ENCODE data around the gene CAGE1. TPM values are rescaled to one million over a fixed set of nuclear protein-coding genes. Genes with fewer than 3 reads are reported as not detected.

Gene CAGE1
- total RNA-seq, 1 donor from 2014 or later, result not detected

DNA sequence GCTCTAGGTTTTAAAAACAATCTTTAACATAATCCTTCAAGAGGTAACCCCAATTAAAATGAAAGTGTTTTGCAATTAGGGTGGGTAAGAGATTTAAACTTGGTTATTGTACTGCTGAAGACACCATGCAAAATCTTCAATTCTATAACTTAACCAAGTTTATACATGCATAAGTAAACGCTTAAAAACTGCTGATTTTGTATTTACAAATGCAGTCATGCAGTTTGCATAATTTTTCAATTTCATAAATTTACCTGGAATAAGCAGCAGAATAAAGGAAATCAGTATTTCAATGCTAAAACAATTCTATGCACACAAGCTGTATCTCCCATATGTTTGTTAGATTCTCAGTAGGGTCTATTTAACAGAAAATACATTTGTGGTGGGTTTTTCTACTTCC is 99.5 kb downstream of the CAGE1 start:
- DNase-seq (ENCODE audit: low spot score in 2 of 2), result no peak
- Histone ChIP-seq H3K4me3 (no peak overlapping the region), H3K27me3 (no peaks in the 10 kb centered on the region), H3K36me3 (peaks cover 40 to 89% of the 10 kb centered on the region in 2 donors), H3K4me1 (no peaks in the 10 kb centered on the region), H3K9me3 (no peaks in the 10 kb centered on the region), H3K27ac (no peak overlapping the region)
- intact Hi-C loops (cut with DNase I), result no loop called here
- TF ChIP-seq, protein P1, sequence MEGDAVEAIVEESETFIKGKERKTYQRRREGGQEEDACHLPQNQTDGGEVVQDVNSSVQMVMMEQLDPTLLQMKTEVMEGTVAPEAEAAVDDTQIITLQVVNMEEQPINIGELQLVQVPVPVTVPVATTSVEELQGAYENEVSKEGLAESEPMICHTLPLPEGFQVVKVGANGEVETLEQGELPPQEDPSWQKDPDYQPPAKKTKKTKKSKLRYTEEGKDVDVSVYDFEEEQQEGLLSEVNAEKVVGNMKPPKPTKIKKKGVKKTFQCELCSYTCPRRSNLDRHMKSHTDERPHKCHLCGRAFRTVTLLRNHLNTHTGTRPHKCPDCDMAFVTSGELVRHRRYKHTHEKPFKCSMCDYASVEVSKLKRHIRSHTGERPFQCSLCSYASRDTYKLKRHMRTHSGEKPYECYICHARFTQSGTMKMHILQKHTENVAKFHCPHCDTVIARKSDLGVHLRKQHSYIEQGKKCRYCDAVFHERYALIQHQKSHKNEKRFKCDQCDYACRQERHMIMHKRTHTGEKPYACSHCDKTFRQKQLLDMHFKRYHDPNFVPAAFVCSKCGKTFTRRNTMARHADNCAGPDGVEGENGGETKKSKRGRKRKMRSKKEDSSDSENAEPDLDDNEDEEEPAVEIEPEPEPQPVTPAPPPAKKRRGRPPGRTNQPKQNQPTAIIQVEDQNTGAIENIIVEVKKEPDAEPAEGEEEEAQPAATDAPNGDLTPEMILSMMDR (IDR thresholded peaks at IDR 0.05), result no peak

DNA sequence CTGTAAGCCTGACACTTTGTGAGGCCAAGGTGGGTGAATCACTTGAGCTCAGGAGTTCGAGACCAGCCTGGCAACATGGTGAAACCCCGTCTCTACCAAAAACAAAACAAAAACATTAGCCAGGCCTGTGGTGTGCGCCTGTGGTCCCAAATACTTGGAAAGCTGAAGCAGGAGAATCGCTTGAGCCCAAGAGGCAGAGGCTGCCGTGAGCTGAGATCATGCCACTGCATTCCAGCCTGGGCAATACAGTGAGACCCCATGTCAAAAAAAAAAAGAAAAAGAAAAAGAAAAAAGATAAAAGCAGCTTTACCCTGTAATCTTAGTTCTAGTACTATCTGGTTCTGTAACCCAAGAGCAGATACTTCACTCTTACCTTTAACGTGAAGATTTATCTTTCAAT is 104.1 kb downstream of the CAGE1 start:
- H3K4me1 ChIP-seq, result no peaks in the 10 kb centered on the region
- no peak overlapping the region for H3K27ac ChIP-seq
- H3K9me3 ChIP-seq, result no peaks in the 10 kb centered on the region
- TF ChIP-seq, protein P1 (IDR thresholded peaks at IDR 0.05), result no peak
- H3K36me3 ChIP-seq, result peaks cover 26 to 51% of the 10 kb centered on the region in 2 donors
- intact Hi-C loops (cut with DNase I), result no loop called here
- no peak for DNase-seq (ENCODE audit: low spot score in 2 of 2)
- no peaks in the 10 kb centered on the region for H3K27me3 ChIP-seq
- H3K4me3 ChIP-seq, result no peak overlapping the region

DNA sequence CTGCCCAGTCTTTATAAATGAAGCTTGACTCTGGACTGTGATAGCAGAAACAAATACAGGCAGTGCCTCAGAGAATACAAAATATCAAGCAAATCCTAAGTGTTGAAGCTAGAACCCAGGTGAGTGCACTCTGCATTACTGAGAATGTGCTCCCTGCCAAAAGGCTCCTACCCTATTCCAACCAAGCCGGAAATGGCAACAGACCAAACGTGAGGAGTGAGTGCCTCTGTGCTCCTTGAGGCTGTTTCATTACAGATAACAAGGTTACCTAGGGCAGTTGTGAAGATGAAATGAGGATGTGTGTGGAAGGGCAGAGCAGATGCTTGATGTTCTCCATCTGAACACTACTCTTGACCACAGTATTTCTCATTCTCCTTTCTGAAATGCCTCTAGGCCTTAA is 105.9 kb downstream of the CAGE1 start:
- intact Hi-C loops (cut with DNase I), result no loop called here
- H3K27me3 ChIP-seq, result no peaks in the 10 kb centered on the region
- no peak for DNase-seq (ENCODE audit: low spot score in 2 of 2)
- H3K4me3 ChIP-seq, result no peak overlapping the region
- H3K36me3 ChIP-seq, result peaks cover 15 to 34% of the 10 kb centered on the region in 2 donors
- no peaks in the 10 kb centered on the region for H3K9me3 ChIP-seq
- no peak overlapping the region for H3K27ac ChIP-seq
- TF ChIP-seq, protein P1 (IDR thresholded peaks at IDR 0.05), result no peak
- H3K4me1 ChIP-seq, result no peaks in the 10 kb centered on the region

DNA sequence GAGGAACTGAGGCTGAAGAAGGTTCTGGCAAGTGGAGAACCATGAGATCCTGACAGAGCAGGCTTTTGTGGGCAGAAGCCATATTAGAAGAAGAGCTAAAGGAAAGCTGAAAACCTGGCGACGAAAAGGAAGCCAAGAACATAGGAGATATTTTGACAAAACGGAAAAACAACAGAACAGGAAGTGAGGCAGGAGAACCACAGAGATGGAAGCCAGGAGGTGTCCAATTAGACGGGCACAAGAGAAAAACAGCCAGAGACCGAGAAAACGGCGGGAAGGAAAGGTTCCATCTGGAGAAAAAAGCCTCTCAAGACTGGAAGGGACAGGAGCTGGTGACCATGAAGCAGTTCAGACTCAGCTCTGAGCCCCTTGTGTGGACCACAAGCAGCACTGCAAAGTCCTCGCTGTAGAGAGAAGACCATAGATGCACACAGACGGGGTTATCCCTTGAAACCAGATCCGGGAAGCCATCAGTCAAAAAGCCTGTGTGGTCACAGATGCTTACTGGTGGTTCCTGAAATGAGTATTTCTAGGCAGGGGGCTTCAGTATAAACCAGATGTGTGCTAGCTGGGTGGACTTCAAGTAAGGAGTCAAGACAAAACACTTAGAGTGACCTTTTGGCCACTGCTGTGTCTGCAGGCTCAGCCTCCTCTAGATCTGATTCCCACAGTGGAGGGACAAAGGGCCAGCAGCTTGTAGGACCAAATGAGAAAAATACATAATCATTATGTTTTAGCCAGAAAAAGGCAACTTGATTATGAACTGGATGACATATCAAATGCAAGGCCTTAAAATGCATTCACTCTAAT is 107.2 kb downstream of the CAGE1 start:
- no peak for DNase-seq (ENCODE audit: low spot score in 2 of 2)
- Histone ChIP-seq H3K27ac (no peak overlapping the region), H3K36me3 (peaks cover 7 to 20% of the 10 kb centered on the region in 2 donors), H3K9me3 (no peaks in the 10 kb centered on the region), H3K4me1 (no peaks in the 10 kb centered on the region), H3K27me3 (no peaks in the 10 kb centered on the region), H3K4me3 (no peak overlapping the region)
- TF ChIP-seq, protein P1 (IDR thresholded peaks at IDR 0.05), result no peak
- intact Hi-C loops (cut with DNase I), result no loop called here

Other genes with a start within 250 kb of the CAGE1 start
- gene SSR1, start 76.5 kb downstream of the CAGE1 start, total RNA-seq, result 46.4 TPM
- 4.9 TPM for gene RIOK1, start 66 bp upstream of the CAGE1 start, total RNA-seq
- gene DSP, start 151.9 kb upstream of the CAGE1 start, total RNA-seq, result 7.2 TPM
- gene SNRNP48, start 200.5 kb upstream of the CAGE1 start, total RNA-seq, result 1.3 TPM

Measured in ascending aorta (tissue), 2 donors.